Fibroblast of villous mesenchyme (primary cell): ENCODE data around the gene GRIK4. TPM values are rescaled to one million over a fixed set of nuclear protein-coding genes. Genes with fewer than 3 reads are reported as not detected.

Experiments used
- DNase-seq: peaks from one replicate; pipeline ENCODE4 v3.0.0-alpha.2; 2010; ENCODE audit warnings: low read depth
- H3K4me3 ChIP-seq: 2 replicates; pipeline ENCODE4 v1.5.1; 2011; ENCODE audit warnings: low read depth, mild to moderate bottlenecking, low read length
- total RNA-seq: library from RNA; depleted of rRNA; stranded (reverse); fragments of >200 nt; gene quantifications from 2 replicates; pipeline ENCODE4 v1.2.3, GENCODE V29; 2012
- TF ChIP-seq, protein P1 (sequence below): IDR thresholded peaks from 2 replicates; pipeline ENCODE4 v1.5.1; 2012; ENCODE audit warnings: low read depth, mild to moderate bottlenecking, low read length; ENCODE audit not compliant: insufficient read depth

The GRIK4 gene
- total RNA-seq, 1 donor = under 0.01 TPM

DNA sequence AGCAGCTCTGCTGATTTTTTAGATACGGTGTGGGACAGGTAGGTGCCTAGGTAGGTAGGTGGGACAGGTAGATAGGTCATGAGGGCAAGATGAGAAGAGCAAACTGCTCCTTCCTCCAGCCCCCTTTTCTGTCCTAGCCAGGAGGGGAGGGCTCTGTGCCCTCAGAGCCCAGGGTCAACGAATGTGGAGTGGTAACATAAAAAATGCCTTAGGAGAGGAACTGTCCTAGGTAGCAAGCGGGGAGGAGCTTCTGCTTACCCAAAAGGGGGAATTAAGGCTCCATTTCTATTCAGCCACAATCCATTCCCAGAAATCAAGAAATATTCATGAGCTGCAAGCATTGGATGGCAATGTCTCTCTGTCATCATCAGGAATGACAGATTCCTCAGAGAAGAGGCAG, 234.8 kb downstream of the GRIK4 start:
- H3K4me3 ChIP-seq = no peak overlapping the region
- no peak for DNase-seq
- TF ChIP-seq, protein P1, sequence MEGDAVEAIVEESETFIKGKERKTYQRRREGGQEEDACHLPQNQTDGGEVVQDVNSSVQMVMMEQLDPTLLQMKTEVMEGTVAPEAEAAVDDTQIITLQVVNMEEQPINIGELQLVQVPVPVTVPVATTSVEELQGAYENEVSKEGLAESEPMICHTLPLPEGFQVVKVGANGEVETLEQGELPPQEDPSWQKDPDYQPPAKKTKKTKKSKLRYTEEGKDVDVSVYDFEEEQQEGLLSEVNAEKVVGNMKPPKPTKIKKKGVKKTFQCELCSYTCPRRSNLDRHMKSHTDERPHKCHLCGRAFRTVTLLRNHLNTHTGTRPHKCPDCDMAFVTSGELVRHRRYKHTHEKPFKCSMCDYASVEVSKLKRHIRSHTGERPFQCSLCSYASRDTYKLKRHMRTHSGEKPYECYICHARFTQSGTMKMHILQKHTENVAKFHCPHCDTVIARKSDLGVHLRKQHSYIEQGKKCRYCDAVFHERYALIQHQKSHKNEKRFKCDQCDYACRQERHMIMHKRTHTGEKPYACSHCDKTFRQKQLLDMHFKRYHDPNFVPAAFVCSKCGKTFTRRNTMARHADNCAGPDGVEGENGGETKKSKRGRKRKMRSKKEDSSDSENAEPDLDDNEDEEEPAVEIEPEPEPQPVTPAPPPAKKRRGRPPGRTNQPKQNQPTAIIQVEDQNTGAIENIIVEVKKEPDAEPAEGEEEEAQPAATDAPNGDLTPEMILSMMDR = no peak

DNA sequence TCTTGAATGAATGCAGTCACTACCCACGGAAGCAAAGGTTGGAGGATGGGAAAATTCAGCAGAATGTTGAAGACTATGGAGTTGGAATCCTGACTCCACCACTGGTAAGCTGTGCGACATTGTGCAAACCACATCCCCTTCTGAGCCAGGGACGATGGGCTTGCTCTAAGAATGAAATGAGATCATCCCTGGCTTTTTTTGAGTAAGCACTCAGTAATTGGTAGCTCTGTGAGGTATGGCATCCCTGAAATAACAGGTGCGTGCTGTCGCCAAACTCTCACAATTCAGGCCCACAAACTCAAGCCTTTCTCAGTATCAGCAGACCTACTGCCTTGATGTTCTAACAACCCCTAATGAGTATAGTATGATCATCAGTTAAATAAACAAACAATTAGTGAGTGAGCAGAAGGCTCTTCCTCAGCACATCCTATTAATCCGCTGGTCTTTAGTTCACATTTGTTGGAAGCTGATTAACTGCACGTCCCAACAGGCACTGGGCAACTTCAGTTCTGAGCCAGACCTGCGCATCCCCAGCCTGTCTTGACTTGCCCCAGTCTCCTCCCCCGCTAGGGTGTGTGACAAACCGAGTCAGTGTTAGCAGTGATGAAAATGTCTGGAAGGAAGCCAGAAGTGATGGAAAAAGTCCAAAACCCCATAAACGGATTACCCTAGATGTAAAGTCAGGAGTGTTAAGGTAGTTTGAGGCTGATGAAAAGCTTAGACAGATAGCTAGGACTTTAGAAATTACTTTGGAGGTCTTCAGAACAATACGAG, 235.5 kb downstream of the GRIK4 start:
- TF ChIP-seq, protein P1 = no peak
- no peak overlapping the region for H3K4me3 ChIP-seq
- DNase-seq = no peak

DNA sequence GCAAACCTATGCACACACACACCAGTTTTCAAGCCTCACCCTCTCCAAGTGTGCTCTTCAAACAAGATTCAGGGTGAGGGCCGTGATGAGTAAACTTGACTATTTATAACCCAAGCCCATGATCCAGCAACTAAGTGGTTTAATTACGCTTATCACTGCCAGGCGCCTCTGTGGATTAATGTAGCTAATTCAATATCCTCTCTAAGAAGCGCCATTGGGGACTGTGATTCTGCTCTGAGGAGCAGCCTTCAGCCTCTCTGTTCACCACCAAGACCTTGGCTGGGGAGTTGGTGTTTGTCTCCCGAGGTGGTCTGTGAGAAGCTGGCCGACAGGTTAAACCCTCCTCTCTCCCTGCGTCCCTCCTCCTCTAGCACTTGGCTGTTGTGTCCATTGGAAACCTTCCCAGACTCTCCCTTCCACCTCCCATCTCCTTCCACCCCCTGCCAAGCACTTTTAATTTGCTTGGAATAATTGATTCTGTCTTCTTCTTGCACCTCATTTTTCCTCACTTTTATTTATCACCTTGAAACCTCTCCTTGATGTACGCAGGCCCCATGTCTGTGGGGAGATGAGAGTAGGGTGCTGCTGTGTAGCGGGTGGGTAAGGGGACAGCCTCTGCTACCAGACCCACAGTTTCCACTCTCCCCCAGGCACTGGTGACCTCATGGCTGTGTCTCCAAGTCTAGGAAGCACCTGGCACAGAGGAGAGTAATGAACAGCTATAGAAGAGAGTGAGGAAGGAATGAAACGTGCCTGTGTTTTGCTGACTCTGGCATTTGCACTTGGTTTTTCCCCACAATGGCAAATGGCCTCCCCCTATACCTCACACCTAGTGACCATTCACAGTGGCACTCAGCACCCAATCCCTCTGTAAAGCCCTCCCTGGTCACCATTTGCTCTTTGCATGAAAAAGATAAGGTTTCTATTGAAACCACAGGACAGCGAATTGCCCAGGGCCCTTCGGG, 236.6 kb downstream of the GRIK4 start:
- no peak overlapping the region for H3K4me3 ChIP-seq
- no peak for DNase-seq
- TF ChIP-seq, protein P1 = no peak

DNA sequence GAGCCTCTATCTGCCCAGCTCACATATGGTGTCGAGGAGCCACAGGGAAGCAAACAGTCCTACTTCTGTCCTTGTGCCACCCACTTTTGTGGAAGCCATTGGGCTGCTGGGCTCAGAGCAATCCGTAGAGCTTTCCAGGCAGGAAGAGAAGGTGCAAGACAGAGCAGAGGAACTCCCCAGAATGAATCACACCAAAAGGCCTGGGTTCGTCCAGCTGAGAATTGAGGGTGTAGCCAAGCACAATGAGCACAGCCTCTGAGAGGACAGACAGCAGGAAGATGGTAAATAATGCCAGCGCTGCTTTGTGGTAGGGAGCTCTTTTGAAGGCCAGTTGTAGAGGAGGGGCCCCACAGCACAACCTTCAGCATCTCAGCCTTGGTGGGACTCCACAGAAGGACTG, 237.8 kb downstream of the GRIK4 start:
- no peak for DNase-seq
- TF ChIP-seq, protein P1 = no peak

DNA sequence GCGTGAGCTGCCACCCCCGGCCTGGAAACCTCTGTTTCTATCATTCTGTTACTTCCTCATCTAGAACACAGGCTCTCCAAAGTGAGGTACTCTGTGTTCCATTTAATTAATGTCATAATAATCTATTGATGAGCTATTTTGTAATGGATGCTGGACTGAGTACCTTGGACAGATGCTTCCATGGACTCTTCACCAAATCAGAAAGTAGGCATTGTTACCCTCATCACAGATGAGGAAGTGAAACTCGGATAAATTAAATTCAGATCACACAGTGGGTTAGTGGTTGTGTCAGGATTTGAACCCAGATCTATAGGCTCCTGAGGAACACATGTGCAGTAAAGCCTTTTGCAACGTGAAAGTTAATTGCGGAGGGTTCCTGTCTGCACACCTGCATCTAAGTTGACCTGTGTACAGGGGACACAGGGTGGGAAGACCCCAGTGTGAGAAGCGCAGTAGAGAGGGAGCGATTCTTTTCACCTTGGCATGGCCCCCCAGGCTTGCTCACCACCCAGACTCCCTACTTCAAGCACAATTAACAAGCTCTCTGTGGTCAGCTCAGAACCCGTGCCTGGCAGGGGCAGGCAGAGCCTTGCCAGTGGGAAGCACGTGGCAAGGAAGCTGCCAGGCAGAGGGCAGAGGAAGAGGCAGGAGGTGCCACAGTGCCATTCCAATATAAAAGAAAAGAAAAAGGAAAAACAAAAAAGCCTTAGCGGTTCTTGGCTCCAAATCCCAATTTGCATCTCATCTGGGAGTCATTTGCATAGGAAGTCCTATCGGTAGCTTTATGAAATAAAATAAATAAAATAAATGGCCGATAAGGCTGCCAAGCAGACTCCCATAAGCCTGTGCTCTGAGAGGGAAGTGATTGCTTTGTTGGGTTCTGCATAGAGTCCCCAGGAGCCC, 239.3 kb downstream of the GRIK4 start:
- no peak overlapping the region for H3K4me3 ChIP-seq
- TF ChIP-seq, protein P1 = no peak
- DNase-seq = no peak

More for the DNA sequence above, 237.8 kb downstream of the GRIK4 start:
- no peak overlapping the region for H3K4me3 ChIP-seq

DNA sequence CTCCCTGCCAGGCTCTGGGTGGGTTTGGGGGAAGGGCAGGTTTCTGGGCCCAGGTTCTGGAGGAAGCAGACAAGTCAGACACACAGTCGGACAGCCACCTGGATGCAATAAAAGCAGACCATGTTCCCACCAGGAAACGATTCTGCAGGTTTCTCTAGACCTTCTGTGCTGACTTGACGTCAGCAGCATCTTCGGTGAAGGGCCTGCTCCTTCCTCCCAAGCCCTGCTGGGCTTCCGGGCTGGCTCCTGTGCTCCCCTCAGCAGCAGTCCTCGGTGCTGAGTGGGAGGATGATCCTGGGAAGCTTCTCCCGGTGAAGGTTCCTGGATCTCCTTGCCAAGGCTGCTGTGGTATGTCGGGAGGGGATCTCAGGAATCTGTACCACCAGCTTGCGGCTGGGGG, 240.0 kb downstream of the GRIK4 start:
- DNase-seq = no peak
- no peak overlapping the region for H3K4me3 ChIP-seq
- TF ChIP-seq, protein P1 = no peak
